Hippocampal formation (tissue), 2 donors: ENCODE results near the gene GSC2.

Source experiments
- DNase-seq, 2 donors: peaks; one replicate each; lab custom pipeline; 2025; lab: John Stamatoyannopoulos, UW

GSC2 gene

GRCh38 chr22:19119949-19120348 is 30.1 kb downstream of the GSC2 start:
- no peak for DNase-seq

- no peak for DNase-seq
Measured at GRCh38 chr22:19118329-19118880, 31.7 kb downstream of the GSC2 start.

- no peak for DNase-seq
Measured at GRCh38 chr22:19117111-19117512, 33.0 kb downstream of the GSC2 start.

- peak in 1 of 2 donors; percentile 38 for DNase-seq
Measured at GRCh38 chr22:19115628-19116027, 34.5 kb downstream of the GSC2 start.

- DNase-seq: no peak
Measured at GRCh38 chr22:19114984-19115552, 35.0 kb downstream of the GSC2 start.

- no peak for DNase-seq
Measured at GRCh38 chr22:19113429-19113828, 36.7 kb downstream of the GSC2 start.

- no peak for DNase-seq
Measured at GRCh38 chr22:19111584-19111983, 38.5 kb downstream of the GSC2 start.

- DNase-seq: no peak
Measured at GRCh38 chr22:19111140-19111539, 39.0 kb downstream of the GSC2 start.

- no peak for DNase-seq
Measured at GRCh38 chr22:19110646-19111045, 39.4 kb downstream of the GSC2 start.

GRCh38 chr22:19110064-19110458 is 40.0 kb downstream of the GSC2 start:
- DNase-seq: no peak

- DNase-seq: peak in 1 of 2 donors; percentile 6
Measured at GRCh38 chr22:19109198-19110063, 40.7 kb downstream of the GSC2 start.

- DNase-seq: no peak
Measured at GRCh38 chr22:19108807-19109197, 41.3 kb downstream of the GSC2 start.

- DNase-seq: no peak
Measured at GRCh38 chr22:19107730-19108074, 42.4 kb downstream of the GSC2 start.

GRCh38 chr22:19106886-19107729 is 43.0 kb downstream of the GSC2 start:
- no peak for DNase-seq

- no peak for DNase-seq
Measured at GRCh38 chr22:19105867-19106802, 44.0 kb downstream of the GSC2 start.

GRCh38 chr22:19105456-19105855 is 44.6 kb downstream of the GSC2 start:
- DNase-seq: no peak

- peak in 1 of 2 donors; percentile 23 for DNase-seq
Measured at GRCh38 chr22:19103880-19104821, 45.9 kb downstream of the GSC2 start.

- DNase-seq: no peak
Measured at GRCh38 chr22:19098157-19098556, 51.9 kb downstream of the GSC2 start.

GRCh38 chr22:19097518-19097917 is 52.6 kb downstream of the GSC2 start:
- DNase-seq: no peak
